IMR-90 (cell line): Measurements from ENCODE around the gene FRMD4B. TPM values are rescaled to one million over a fixed set of nuclear protein-coding genes. Genes with fewer than 3 reads are reported as not detected.

Experiments used
- ATAC-seq: fragments of 200-7000 bp; cut with Tn5 transposase; 2 replicates; pipeline ENCODE4 v1.9.1; 2020; ENCODE audit warnings: low read depth, mild to moderate bottlenecking, moderate library complexity
- BruUV-seq: library from RNA; stranded (reverse); fragments of 400-500 nt; replicated peaks from 2 replicates; lab custom pipeline; 2021; lab: Mats Ljungman, UMichigan
- CTCF ChIA-PET: fragments of 300-600 bp; formaldehyde crosslinking; extraction: SDS; loops from one replicate; lab custom pipeline; 2021; ENCODE audit warnings: antibody characterized with exemption; lab: Yijun Ruan, JAX
- POLR2A ChIA-PET: fragments of 300-600 bp; sonication (Branson Sonifier 250); formaldehyde crosslinking; loops from one replicate; lab custom pipeline; 2022; ENCODE audit warnings: antibody characterized with exemption; ENCODE audit not compliant: unreplicated experiment; lab: Charles Lee
- DNase-seq: peaks from one replicate; pipeline ENCODE4 v3.0.0; 2013
- H2AFZ ChIP-seq: replicated peaks from 2 replicates; pipeline ENCODE3; 2013; ENCODE audit warnings: low read length, mild to moderate bottlenecking; ENCODE audit not compliant: poor library complexity
- H2AK5ac ChIP-seq: 2 replicates; pipeline ENCODE4 v1.6.1; 2013; ENCODE audit warnings: low read depth, low read length, inconsistent platforms
- H2AK9ac ChIP-seq: replicated peaks from 2 replicates; pipeline ENCODE3; 2013; ENCODE audit warnings: mild to moderate bottlenecking, low read depth, low read length, moderate library complexity; ENCODE audit not compliant: poor library complexity
- H2BK120ac ChIP-seq: 2 replicates; pipeline ENCODE4 v1.6.1; 2013; ENCODE audit warnings: low read depth, low read length, inconsistent platforms
- H2BK15ac ChIP-seq: 3 replicates; pipeline ENCODE4 v1.6.1; 2013; ENCODE audit warnings: low read depth, low read length, inconsistent platforms
- H2BK20ac ChIP-seq: 2 replicates; pipeline ENCODE4 v1.6.1; 2013; ENCODE audit warnings: low read depth, mild to moderate bottlenecking, inconsistent platforms, low read length, moderate library complexity
- H2BK5ac ChIP-seq: 2 replicates; pipeline ENCODE4 v1.6.1; 2013; ENCODE audit warnings: mild to moderate bottlenecking, low read depth, low read length, inconsistent platforms; ENCODE audit not compliant: poor library complexity, severe bottlenecking
- H3K14ac ChIP-seq: replicated peaks from 2 replicates; pipeline ENCODE4 v1.6.1; 2013; ENCODE audit warnings: low read depth, low read length, inconsistent platforms
- H3K18ac ChIP-seq: 2 replicates; pipeline ENCODE4 v1.6.1; 2013; ENCODE audit warnings: low read depth, low read length, control low read depth
- H3K23ac ChIP-seq: 2 replicates; pipeline ENCODE4 v1.6.1; 2013; ENCODE audit warnings: low read depth, low read length, inconsistent platforms
- H3K27ac ChIP-seq: 2 replicates; pipeline ENCODE4 v1.5.1; 2013; ENCODE audit warnings: mild to moderate bottlenecking, control low read depth, low read length; ENCODE audit not compliant: insufficient read depth
- H3K27me3 ChIP-seq: 2 replicates; pipeline ENCODE4 v1.6.1; 2013; ENCODE audit warnings: low read length; ENCODE audit not compliant: control insufficient read depth, insufficient read depth
- H3K36me3 ChIP-seq: 2 replicates; pipeline ENCODE4 v1.6.1; 2013; ENCODE audit warnings: low read length, mixed read lengths; ENCODE audit not compliant: control insufficient read depth, insufficient read depth
- H3K4ac ChIP-seq: 2 replicates; pipeline ENCODE4 v1.6.1; 2013; ENCODE audit warnings: low read depth, low read length, inconsistent platforms
- H3K4me1 ChIP-seq: 2 replicates; pipeline ENCODE4 v1.6.1; 2013; ENCODE audit warnings: low read length, mixed read lengths; ENCODE audit not compliant: control insufficient read depth, insufficient read depth
- H3K4me2 ChIP-seq: 2 replicates; pipeline ENCODE4 v1.6.1; 2013; ENCODE audit warnings: low read depth, mild to moderate bottlenecking, control low read depth, low read length, moderate library complexity
- H3K4me3 ChIP-seq: 2 replicates; pipeline ENCODE4 v1.5.1; 2013; ENCODE audit warnings: low read depth, mild to moderate bottlenecking, control low read depth, low read length, moderate library complexity; ENCODE audit not compliant: insufficient read depth
- H3K56ac ChIP-seq: 2 replicates; pipeline ENCODE4 v1.6.1; 2013; ENCODE audit warnings: low read length, inconsistent platforms; ENCODE audit not compliant: insufficient read depth; ENCODE audit errors: extremely low read depth
- H3K79me1 ChIP-seq, 2 experiments: 2 replicates each; pipeline ENCODE4 v1.6.1; 2013; ENCODE audit warnings: low read length in 2 of 2, inconsistent platforms in 1 of 2, low read depth in 1 of 2
- H3K9ac ChIP-seq: 2 replicates; pipeline ENCODE4 v1.6.1; 2013; ENCODE audit warnings: low read depth, low read length, control low read depth
- H3K9me1 ChIP-seq: 2 replicates; pipeline ENCODE4 v1.6.1; 2013; ENCODE audit warnings: low read length, inconsistent platforms; ENCODE audit not compliant: insufficient read depth
- H3K9me3 ChIP-seq: 2 replicates; pipeline ENCODE4 v1.6.1; 2013; ENCODE audit warnings: low read length; ENCODE audit not compliant: control insufficient read depth, insufficient read depth
- H4K20me1 ChIP-seq: 2 replicates; pipeline ENCODE4 v1.6.1; 2013; ENCODE audit warnings: low read length, inconsistent platforms; ENCODE audit not compliant: insufficient read depth
- H4K5ac ChIP-seq: 2 replicates; pipeline ENCODE4 v1.6.1; 2013; ENCODE audit warnings: mild to moderate bottlenecking, low read depth, low read length, control low read depth
- H4K8ac ChIP-seq, 2 experiments: 2 replicates each; pipeline ENCODE4 v1.6.1; 2013; ENCODE audit warnings: low read depth in 2 of 2, low read length in 2 of 2, control low read depth in 1 of 2, inconsistent platforms in 1 of 2
- H4K91ac ChIP-seq: 2 replicates; pipeline ENCODE4 v1.6.1; 2013; ENCODE audit warnings: low read depth, low read length, inconsistent platforms; ENCODE audit not compliant: insufficient read depth
- BHLHE40 ChIP-seq: fragments of 150-350 bp; IDR thresholded peaks from 2 replicates; pipeline ENCODE4 v1.6.1; 2016; ENCODE audit warnings: mild to moderate bottlenecking, low read depth, low read length
- CEBPB ChIP-seq: IDR thresholded peaks from 2 replicates; pipeline ENCODE4 v1.6.1; 2012; ENCODE audit warnings: low read depth, low read length, improper control_type of control experiment
- CHD1 ChIP-seq: IDR thresholded peaks from 2 replicates; pipeline ENCODE4 v1.6.1; 2012; ENCODE audit warnings: low read depth, low read length, improper control_type of control experiment
- FOS ChIP-seq: fragments of 150-350 bp; IDR thresholded peaks from 2 replicates; pipeline ENCODE4 v1.6.1; 2016; ENCODE audit warnings: low read depth, low read length
- MAFK ChIP-seq: IDR thresholded peaks from 2 replicates; pipeline ENCODE4 v1.6.1; 2012; ENCODE audit warnings: low read depth, low read length, improper control_type of control experiment
- MAZ ChIP-seq: IDR thresholded peaks from 2 replicates; pipeline ENCODE4 v1.6.1; 2012; ENCODE audit warnings: low read depth, mild to moderate bottlenecking, low read length, improper control_type of control experiment, moderate library complexity, borderline replicate concordance
- MXI1 ChIP-seq: IDR thresholded peaks from 2 replicates; pipeline ENCODE4 v1.6.1; 2012; ENCODE audit warnings: low read depth, mild to moderate bottlenecking, low read length, moderate library complexity, borderline replicate concordance
- NFE2L2 ChIP-seq: fragments of 150-350 bp; IDR thresholded peaks from 2 replicates; pipeline ENCODE4 v1.6.1; 2016; ENCODE audit warnings: low read depth, mild to moderate bottlenecking, low read length
- POLR2A ChIP-seq: IDR thresholded peaks from 2 replicates; pipeline ENCODE4 v1.6.1; 2012; ENCODE audit warnings: mild to moderate bottlenecking, low read depth, low read length
- RAD21 ChIP-seq: IDR thresholded peaks from 2 replicates; pipeline ENCODE4 v1.6.1; 2012; ENCODE audit warnings: low read length, improper control_type of control experiment
- RCOR1 ChIP-seq: IDR thresholded peaks from 2 replicates; pipeline ENCODE4 v1.6.1; 2012; ENCODE audit warnings: mild to moderate bottlenecking, low read length, improper control_type of control experiment; ENCODE audit not compliant: insufficient replicate concordance
- RFX5 ChIP-seq: IDR thresholded peaks from 2 replicates; pipeline ENCODE4 v1.8.0; 2012; ENCODE audit warnings: low read depth, mild to moderate bottlenecking, low read length, moderate library complexity
- SMC3 ChIP-seq: fragments of 150-350 bp; IDR thresholded peaks from 2 replicates; pipeline ENCODE4 v1.6.1; 2016; ENCODE audit warnings: low read depth, mild to moderate bottlenecking, antibody characterized with exemption, low read length, moderate library complexity
- WGBS, 2 experiments: methylation state at CpG; one replicate each; pipeline versions ENCODE4 v1.1.5 to v1.1.7; 2013; ENCODE audit warnings: missing lambda C conversion rate in 2 of 2; ENCODE audit not compliant: insufficient read length in 1 of 2; ENCODE audit errors: extremely low coverage in 2 of 2; 5-methylcytosine and 5-hydroxymethylcytosine counted together
- dilution Hi-C: fragments of 300-500 bp; cut with HindIII; formaldehyde crosslinking; loops from one replicate; pipeline ENCODE4 v1.14.3; 2018; ENCODE audit warnings: low sequenced_read_pairs; ENCODE audit not compliant: unreplicated experiment
- in situ Hi-C: fragments of 300-500 bp; cut with MboI; formaldehyde crosslinking; loops from 3 replicates; pipeline ENCODE4 v1.14.3; 2019; ENCODE audit warnings: low sequenced_read_pairs, inconsistent platforms, mixed read lengths
- intact Hi-C: fragments of 100-400 bp; cut with micrococcal nuclease; formaldehyde crosslinking; loops from 2 replicates; pipeline ENCODE4 v1.10.0; 2022
- polyA plus RNA-seq, 3 experiments: library from polyadenylated mRNA; depleted of rRNA; stranded (reverse); fragments of >200 nt; gene quantifications; 2 replicates each; pipeline ENCODE4 v1.2.3, GENCODE V29; 2012; ENCODE audit warnings: low replicate concordance in 1 of 3
- total RNA-seq: library from RNA; depleted of rRNA; stranded (reverse); fragments of >200 nt; gene quantifications from 2 replicates; pipeline ENCODE4 v1.2.3, GENCODE V29; 2012
- TF ChIP-seq, protein P1 (sequence below): conservative IDR thresholded peaks from 2 replicates; pipeline ENCODE4 v1.5.1; 2012; ENCODE audit warnings: mild to moderate bottlenecking, low read depth, low read length, improper control_type of control experiment
- TF ChIP-seq, protein P2 (sequence below): fragments of 150-350 bp; IDR thresholded peaks from 2 replicates; pipeline ENCODE4 v1.6.1; 2016; ENCODE audit warnings: low read depth, mild to moderate bottlenecking, low read length, moderate library complexity, borderline replicate concordance
- TF ChIP-seq, protein P3 (sequence below): fragments of 150-350 bp; IDR thresholded peaks from 2 replicates; pipeline ENCODE4 v1.6.1; 2017; ENCODE audit warnings: mild to moderate bottlenecking, antibody characterized with exemption, low read length, low read depth

The FRMD4B gene
- total and polyA plus RNA-seq, 2 of the 4 experiments (the other 2 are of a cell fraction), result 0.14 to 0.36 TPM

DNA sequence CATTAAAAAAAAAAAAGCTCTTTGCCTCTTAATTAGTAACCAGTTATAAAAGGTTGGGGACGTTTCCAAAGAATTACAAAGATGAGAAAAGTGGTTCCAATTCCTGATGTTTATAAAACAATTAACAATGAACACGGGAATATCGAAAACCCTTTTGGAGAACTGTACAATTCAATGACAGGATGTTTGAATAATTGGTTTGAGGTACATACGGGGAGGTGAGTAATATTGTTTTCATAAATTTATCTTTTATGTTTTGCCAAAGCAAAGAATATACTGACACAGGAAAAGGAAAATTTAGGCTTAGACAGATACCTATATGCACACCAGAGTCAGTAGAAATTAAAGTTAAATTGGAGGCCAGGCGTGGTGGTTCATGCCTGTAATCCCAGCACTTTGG is 168.9 kb downstream of the FRMD4B start:
- no peak overlapping the region for H2BK20ac ChIP-seq
- no peaks in the 10 kb centered on the region for H3K36me3 ChIP-seq
- H3K56ac ChIP-seq, result no peak overlapping the region
- H2AK5ac ChIP-seq, result no peak overlapping the region
- no peak for ATAC-seq
- DNase-seq, result no peak
- H2BK120ac ChIP-seq, result no peak overlapping the region
- H3K27ac ChIP-seq, result no peak overlapping the region
- no peaks in the 10 kb centered on the region for H3K4me1 ChIP-seq
- H3K4me2 ChIP-seq, result no peak overlapping the region
- H4K20me1 ChIP-seq, result no peaks in the 10 kb centered on the region
- WGBS, 2 experiments, result no CpG with 5 or more reads among the region's 5 CpGs
- no peak overlapping the region for H3K4ac ChIP-seq
- H2BK15ac ChIP-seq, result no peak overlapping the region
- in situ Hi-C loops (no loop called here), dilution Hi-C loops (no loop called here), intact Hi-C loops (no loop called here)
- H3K18ac ChIP-seq, result no peak overlapping the region
- ChIA-PET POLR2A (no interaction called here), CTCF (no interaction called here)
- H3K14ac ChIP-seq, result no peak overlapping the region
- H3K4me3 ChIP-seq, result no peak overlapping the region
- no peak overlapping the region for H2AK9ac ChIP-seq
- no peaks in the 10 kb centered on the region for H3K9me3 ChIP-seq
- no peaks in the 10 kb centered on the region for H3K79me1 ChIP-seq
- no peak overlapping the region for H2BK5ac ChIP-seq
- H4K8ac ChIP-seq, result no peak overlapping the region
- no peak overlapping the region for H4K91ac ChIP-seq
- H3K9me1 ChIP-seq, result no peaks in the 10 kb centered on the region
- TF ChIP-seq, protein P1, sequence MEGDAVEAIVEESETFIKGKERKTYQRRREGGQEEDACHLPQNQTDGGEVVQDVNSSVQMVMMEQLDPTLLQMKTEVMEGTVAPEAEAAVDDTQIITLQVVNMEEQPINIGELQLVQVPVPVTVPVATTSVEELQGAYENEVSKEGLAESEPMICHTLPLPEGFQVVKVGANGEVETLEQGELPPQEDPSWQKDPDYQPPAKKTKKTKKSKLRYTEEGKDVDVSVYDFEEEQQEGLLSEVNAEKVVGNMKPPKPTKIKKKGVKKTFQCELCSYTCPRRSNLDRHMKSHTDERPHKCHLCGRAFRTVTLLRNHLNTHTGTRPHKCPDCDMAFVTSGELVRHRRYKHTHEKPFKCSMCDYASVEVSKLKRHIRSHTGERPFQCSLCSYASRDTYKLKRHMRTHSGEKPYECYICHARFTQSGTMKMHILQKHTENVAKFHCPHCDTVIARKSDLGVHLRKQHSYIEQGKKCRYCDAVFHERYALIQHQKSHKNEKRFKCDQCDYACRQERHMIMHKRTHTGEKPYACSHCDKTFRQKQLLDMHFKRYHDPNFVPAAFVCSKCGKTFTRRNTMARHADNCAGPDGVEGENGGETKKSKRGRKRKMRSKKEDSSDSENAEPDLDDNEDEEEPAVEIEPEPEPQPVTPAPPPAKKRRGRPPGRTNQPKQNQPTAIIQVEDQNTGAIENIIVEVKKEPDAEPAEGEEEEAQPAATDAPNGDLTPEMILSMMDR, result no peak
- TF ChIP-seq, protein P2, sequence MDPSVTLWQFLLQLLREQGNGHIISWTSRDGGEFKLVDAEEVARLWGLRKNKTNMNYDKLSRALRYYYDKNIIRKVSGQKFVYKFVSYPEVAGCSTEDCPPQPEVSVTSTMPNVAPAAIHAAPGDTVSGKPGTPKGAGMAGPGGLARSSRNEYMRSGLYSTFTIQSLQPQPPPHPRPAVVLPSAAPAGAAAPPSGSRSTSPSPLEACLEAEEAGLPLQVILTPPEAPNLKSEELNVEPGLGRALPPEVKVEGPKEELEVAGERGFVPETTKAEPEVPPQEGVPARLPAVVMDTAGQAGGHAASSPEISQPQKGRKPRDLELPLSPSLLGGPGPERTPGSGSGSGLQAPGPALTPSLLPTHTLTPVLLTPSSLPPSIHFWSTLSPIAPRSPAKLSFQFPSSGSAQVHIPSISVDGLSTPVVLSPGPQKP, result no peak
- TF ChIP-seq, protein P3, sequence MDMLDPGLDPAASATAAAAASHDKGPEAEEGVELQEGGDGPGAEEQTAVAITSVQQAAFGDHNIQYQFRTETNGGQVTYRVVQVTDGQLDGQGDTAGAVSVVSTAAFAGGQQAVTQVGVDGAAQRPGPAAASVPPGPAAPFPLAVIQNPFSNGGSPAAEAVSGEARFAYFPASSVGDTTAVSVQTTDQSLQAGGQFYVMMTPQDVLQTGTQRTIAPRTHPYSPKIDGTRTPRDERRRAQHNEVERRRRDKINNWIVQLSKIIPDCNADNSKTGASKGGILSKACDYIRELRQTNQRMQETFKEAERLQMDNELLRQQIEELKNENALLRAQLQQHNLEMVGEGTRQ, result no peak
- TF ChIP-seq RFX5, result no peak
- no peak for TF ChIP-seq CEBPB
- no peak for TF ChIP-seq FOS
- TF ChIP-seq MAZ, result no peak
- TF ChIP-seq CHD1, result no peak
- no peak for TF ChIP-seq RAD21
- TF ChIP-seq SMC3, result no peak
- TF ChIP-seq POLR2A, result no peak
- no peak for TF ChIP-seq MXI1
- no peak for TF ChIP-seq MAFK
- TF ChIP-seq RCOR1, result no peak
- no peak for TF ChIP-seq BHLHE40
- TF ChIP-seq NFE2L2, result no peak
- H2AFZ ChIP-seq, result no peak overlapping the region
- H3K9ac ChIP-seq, result no peak overlapping the region
- H4K5ac ChIP-seq, result no peak overlapping the region
- BruUV-seq, result no TSS peak
- peaks cover 2% of the 10 kb centered on the region for H3K27me3 ChIP-seq
- no peak overlapping the region for H3K23ac ChIP-seq
